OCI-LY3 (cell line): ENCODE results near the gene CMPK2.

Experiments
- CTCF ChIP-seq: fragments of 200-600, 300-600 bp; sonication (generic); IDR thresholded peaks from 2 replicates; pipeline ENCODE4 v1.5.1; 2014; ENCODE audit warnings: antibody characterized with exemption, low read length, low read depth
- EZH2phosphoT487 ChIP-seq: fragments of 200-600 bp; shearing (Covaris generic); IDR thresholded peaks from 2 replicates; pipeline ENCODE4 v1.6.1; 2018; ENCODE audit warnings: antibody characterized with exemption, mixed run types, low read depth

GRCh38 chr2:6828299-6828584 is 37.5 kb downstream of the CMPK2 start:
- peak; percentile 43 for TF ChIP-seq CTCF
- TF ChIP-seq EZH2phosphoT487, result no peak
